HG03469 (cell line): ENCODE data around the gene OR51B4.
"Not testable (repeated sequence)": the region's sequence is repeated elsewhere in the genome, so short reads cannot be mapped to it uniquely, and the experiment has no call there.

Experiments used
- ATAC-seq: cut with Tn5 transposase; IDR thresholded peaks from one replicate; pipeline ENCODE4 v1.9.1; 2021; ENCODE audit warnings: mild to moderate bottlenecking, moderate library complexity, moderate number of reproducible peaks; ENCODE audit not compliant: unreplicated experiment

The OR51B4 gene

DNA sequence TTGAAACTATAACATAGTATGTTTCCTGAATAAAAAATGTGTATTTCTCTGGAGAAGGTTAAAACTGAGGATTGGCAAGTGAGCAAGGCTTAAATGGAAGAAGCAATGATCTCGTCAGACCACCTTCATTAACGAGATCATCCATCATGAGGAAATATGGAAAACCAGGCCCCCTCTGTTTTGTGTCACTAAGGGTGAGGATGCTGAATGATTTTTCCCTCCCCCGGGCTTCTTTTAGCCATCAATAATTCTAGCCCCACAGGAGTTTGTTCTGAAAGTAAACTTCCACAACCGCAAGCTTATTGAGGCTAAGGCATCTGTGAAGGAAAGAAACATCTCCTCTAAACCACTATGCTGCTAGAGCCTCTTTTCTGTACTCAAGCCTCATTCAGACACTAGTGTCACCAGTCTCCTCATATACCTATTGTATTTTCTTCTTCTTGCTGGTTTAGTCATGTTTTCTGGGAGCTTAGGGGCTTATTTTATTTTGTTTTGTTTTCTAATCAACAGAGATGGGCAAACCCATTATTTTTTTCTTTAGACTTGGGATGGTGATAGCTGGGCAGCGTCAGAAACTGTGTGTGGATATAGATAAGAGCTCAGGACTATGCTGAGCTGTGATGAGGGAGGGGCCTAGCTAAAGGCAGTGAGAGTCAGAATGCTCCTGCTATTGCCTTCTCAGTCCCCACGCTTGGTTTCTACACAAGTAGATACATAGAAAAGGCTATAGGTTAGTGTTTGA lies 26.2 kb downstream of the OR51B4 start:
- ATAC-seq = no peak

DNA sequence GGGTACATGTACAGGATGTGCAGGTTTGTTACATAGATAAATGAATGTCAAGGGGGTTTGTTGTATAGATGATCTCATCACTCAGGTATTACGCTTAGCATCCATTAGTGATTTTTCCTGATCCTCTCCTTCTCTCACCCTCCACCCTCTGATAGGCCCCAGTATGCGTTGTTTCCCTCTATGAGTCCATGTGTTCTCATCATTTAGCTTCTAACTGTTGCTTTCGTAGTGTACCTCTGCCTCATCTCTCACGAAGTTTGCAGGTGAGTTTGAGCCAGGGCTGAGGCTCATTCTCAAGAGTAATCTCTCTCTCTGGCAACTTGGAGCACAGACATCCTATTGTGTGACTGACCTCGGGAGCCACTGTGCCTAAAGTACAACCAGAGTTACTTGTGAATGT lies 27.4 kb downstream of the OR51B4 start:
- no peak for ATAC-seq

DNA sequence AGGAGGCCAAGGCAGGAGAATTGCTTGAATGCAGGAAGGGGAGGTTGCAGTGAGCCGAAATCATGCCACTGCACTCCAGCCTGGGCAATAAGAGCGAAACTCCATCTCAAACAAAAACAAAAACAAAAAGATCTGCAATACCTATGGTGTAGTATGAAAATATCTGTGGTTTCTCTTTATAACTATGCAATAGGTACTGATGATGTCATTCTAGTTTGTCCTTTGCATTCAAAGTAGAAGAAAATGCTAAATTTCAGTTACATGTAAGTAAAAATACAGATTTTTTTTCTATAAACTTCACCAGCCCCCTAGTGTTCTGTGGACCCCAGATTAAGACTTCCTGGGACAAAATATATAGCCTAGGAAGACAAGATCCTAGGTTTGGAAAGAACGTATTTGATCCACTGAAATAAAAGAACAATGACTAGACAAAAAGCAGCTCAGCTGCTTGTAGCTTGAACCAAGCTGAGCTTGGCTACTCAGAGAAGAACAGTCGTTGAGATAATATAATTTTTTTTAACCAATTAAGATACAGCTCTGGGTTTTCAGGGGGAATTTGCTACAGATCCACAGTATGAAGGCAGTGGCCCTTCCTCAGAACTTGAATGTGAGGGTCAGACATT lies 29.2 kb downstream of the OR51B4 start:
- no peak for ATAC-seq

DNA sequence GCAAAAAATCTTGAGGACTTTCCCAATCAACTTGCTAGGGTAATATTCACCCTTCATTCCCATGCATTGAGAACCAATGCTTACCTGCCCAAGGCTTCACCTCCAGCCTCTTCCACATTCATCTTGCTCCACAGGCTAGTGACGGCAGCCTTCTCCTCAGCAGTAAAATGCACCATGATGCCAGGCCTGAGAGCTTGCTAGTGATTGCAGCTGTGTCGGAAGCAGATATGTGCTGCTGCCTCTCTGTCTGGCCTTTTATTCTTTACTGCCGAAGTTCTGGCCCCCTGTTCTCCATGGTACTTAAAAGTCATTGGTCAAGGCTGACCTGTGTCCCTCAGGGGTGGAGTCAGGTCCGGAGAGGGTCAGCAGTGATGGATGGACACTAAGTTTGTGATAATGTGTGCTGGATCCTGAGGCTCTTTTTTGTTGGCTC lies 32.0 kb downstream of the OR51B4 start, which contains the start of gene HBE1:
HBE1 (minus strand) TSS at position 231 of the 433 bp plus-strand sequence; CDS start at position 176, 55 bp downstream.
- no peak for ATAC-seq

DNA sequence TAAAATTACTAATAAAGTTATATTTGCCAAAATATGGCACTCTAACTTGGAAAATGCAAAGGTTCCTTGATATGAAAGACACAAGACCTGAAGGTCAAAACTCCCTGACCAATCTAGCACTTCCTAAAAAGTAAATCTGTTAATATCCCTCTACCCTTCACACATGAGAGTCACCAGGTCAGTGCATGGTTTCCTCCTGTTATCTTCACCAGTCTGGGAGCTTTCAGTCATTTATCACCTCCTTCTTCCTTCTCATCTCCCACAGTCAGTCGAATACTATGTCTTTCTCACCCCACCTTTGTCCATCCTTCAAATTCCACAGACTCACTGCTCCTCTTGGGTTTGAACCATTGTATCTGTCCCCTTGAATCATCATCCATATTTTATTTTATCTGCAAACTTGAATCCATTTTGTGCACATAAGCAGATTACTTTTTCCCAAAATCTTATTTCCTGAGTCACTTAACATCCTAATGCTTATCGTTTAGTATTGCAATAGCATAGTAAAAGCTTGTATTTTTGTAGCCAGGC lies 34.6 kb downstream of the OR51B4 start:
- ATAC-seq = no peak

DNA sequence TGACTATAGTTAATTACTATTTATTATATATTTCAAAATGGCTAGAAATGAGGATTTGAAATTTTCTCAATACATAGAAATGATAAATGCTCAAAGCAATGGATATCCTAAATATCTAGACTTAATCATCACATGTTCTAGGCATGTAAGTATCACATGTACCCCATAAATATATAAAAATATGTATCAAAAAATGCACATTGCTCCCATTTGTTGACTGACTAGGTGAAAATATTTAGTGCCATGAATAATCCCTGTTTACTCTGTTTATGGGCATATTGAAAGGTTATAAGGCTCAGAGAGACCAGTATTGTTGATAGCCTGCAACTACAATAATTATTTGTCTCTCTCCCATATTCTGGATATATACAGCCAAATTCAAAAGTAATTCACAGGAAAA lies 35.1 kb downstream of the OR51B4 start:
- ATAC-seq = no peak

DNA sequence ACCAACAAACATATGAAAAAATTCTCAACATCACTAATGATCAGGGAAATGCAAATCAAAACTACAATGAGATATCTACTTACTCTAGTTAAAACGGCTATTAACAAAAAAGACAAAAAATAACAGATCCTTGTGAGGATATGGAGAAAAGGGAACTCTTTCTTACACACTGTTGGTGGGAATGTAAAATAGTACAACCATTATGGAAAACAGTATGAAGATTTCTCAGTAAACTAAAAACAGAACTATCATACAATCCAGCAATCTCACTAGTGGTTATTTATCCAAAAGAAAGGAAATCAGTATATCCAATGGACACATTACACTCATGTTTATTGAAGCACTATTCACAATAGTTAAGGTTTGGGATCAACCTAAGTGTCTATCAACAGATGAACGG lies 35.9 kb downstream of the OR51B4 start:
- no peak for ATAC-seq

DNA sequence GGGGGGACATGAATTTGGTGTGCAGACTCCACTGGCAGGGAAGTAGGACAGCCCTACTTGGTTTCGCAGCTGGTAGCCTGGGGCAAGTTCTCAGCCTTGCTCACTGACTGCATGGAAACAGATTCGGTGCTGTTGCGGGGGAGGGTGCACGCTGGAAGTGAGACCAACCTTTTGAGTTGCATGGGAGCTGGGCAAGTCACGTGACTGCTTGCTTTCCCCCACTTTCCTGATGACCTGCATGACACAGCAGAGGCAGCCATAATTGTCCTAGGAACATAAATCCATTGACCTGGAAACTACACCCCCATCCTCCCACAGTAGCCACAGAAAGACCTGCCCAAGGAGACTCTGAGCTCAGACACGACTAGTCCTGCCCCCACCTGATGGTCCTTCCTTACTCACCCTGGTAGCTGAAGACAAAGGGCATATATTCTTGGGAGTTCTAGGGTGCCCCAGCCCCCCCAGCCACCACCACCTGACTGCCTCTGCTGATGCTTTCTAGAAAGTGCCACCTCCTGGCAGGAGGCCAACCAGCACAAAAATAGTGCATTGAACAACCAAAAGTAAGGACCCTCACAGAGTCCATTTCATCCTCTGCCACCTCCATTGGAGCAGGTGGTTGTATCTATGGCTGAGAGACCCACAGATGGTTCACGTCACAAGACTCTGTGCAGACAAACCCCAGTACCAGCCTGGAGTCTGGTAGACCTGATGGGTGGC lies 43.0 kb downstream of the OR51B4 start:
- no peak for ATAC-seq

DNA sequence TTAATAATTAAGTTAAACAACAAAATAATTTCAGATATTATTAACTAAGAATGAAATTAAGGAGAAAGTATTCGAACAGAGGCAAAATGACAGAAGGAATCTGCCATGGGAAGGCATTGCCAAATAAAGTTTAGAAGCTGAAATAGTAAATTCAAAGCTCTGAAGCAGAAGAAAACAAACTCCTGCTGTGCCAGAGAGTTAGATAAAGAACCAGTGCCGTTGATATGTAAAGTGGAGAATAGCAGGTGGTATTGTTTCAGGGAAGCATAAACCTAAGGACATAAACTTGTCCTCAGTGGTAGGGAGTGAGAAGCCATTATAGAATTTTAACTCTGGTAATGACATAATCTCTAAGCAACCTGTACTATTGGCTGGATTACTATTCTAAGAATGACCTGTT lies 44.5 kb downstream of the OR51B4 start:
- ATAC-seq = no peak

DNA sequence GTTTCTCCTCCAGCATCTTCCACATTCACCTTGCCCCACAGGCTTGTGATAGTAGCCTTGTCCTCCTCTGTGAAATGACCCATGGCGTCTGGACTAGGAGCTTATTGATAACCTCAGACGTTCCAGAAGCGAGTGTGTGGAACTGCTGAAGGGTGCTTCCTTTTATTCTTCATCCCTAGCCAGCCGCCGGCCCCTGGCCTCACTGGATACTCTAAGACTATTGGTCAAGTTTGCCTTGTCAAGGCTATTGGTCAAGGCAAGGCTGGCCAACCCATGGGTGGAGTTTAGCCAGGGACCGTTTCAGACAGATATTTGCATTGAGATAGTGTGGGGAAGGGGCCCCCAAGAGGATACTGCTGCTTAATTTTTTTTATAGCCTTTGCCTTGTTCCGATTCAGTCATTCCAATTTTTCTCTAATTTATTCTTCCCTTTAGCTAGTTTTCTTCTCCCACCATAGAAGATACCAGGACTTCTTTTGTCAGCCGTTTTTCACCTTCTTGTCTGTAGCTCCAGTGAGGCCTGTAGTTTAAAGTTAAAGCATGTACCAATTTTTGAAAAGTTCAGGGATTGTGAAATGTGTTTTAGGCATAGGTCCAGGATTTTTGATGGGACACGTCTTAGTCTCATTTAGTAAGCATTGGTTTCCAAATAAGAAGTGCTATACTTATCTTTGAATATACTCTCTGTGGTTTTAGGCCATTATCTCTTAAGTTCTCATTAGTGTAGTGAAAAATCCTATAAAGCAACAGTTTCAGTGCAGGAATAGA lies 46.9 kb downstream of the OR51B4 start, which contains the start of gene HBG2:
HBG2 (minus strand) TSS at position 136 of the 768 bp plus-strand sequence; CDS start at position 83, 53 bp downstream.
- not testable (repeated sequence) for ATAC-seq

DNA sequence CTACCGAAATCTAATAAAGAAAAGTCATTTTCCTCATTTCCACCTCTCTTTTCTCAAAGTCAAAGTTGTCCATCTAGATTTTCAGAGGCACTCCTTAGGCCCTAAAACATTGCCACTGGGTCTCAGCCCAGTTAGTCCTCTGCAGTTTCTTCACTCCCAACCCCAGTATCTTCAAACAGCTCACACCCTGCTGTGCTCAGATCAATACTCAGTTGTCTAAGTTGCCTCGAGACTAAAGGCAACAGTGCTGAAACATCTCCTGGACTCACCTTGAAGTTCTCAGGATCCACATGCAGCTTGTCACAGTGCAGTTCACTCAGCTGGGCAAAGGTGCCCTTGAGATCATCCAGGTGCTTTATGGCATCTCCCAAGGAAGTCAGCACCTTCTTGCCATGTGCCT lies 47.7 kb downstream of the OR51B4 start:
- ATAC-seq = not testable (repeated sequence)

DNA sequence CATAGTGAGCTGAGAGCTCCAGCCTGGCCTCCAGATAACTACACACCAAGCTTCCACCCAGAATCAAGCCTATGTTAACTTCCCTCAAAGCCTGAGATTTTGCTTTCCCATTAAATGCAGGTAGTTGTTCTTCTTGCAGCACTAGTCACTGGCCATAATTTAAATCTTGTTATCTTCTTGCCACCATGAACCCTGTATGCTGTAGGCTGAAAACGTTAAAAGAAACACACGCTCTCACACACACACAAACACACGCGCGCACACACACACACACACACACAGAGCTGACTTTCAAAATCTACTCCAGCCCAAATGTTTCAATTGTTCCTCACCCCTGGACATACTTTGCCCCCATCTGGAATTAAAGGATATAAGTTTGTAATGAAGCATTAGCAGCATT lies 48.3 kb downstream of the OR51B4 start:
- not testable (repeated sequence) for ATAC-seq

DNA sequence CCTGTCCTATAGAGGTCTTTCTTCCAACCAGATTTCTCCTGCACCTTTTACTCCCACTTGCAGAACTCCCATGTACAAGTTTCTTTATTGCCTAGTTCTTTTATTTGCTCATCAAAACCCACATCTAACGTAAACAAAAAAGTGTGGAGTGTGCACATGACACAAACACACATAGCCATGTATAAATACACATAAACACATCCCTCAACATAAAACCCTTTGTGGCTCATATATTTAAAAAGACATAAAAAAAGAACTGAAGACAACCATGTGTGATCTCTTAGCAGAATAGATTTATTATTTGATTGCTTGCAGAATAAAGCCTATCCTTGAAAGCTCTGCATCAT lies 48.9 kb downstream of the OR51B4 start:
- no peak for ATAC-seq

DNA sequence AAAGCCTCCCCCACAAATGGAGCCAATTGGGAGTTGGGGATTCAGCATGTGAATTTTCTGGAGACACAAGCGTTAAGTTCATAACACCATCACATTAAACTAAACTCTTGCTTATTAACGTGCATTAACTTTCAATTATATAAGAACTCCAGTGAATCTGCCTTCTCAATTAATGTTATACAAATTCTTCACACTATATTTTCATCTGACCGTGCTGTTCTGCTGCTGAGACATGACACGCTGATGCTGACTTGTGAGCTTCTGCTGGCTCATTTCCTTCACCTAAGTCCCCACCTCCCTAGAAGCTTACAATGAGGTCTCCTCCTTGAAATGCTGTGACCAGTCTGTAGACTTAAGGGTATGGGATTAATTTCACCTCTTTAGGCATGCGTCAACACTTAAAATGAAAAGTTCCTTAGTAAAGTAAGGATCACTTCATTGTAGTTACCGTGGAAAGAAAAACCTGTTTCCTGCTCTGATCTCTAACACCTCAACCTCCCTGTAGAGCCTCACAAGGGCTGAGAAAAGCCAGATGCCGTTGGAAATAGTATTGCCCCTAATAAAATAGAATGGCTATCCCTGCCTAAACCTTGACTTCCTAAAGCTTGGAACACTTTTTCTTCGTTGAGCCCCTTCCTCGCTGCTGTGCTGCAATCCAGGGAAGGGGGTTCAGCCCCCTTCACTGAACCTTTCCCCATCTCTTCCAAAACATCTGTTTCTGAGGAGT lies 49.4 kb downstream of the OR51B4 start:
- ATAC-seq = no peak

DNA sequence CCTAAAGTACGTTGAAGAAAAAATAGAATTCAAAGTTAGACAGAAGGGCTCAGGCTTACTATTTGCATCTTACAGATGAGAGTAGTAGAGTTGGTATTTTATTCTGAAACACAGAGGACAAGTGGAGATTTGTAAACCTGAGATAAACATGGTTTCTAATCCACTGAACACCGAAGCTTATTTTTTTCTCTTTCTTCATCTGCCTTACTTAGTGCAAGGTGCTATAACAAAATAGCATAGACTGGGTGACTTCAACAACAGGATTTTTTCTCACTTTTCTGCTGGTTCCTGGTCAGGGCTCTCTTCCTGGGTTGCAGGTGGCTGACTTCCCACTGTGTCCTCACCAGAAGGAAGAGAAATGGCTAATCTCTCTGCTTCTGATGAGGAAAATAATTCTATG lies 50.0 kb downstream of the OR51B4 start:
- ATAC-seq = no peak
